H1 (cell line): ENCODE results near the gene CEP170. TPM values are rescaled to one million over a fixed set of nuclear protein-coding genes. Genes with fewer than 3 reads are reported as not detected.
"Not testable (repeated sequence)": the region's sequence is repeated elsewhere in the genome, so short reads cannot be mapped to it uniquely, and the experiment has no call there.

ENCODE experiments used
- CTCF ChIA-PET: fragments of 300-600 bp; sonication (Branson Sonifier 250); formaldehyde crosslinking; loops from one replicate; lab custom pipeline; 2021; ENCODE audit not compliant: partially characterized antibody; lab: Charles Lee
- POLR2A ChIA-PET: fragments of 300-600 bp; sonication (Branson Sonifier 250); formaldehyde crosslinking; loops from one replicate; lab custom pipeline; 2021; ENCODE audit warnings: inconsistent platforms; ENCODE audit not compliant: partially characterized antibody; lab: Charles Lee
- DNase-seq, 2 experiments: peaks; one replicate each; pipeline versions ENCODE4 v3.0.0 to v3.0.0-alpha.2; 2010 to 2022; ENCODE audit warnings: low spot score in 2 of 2, low read depth in 1 of 2, mixed read lengths in 1 of 2
- FAIRE-seq: peaks from 2 replicates; lab custom pipeline; 2011; peaks lifted over from hg19 to GRCh38; lab: Jason Lieb, UNC
- H2AFZ ChIP-seq: 2 replicates; pipeline ENCODE4 v1.8.1; 2012; ENCODE audit warnings: low read length, inconsistent platforms
- H2AK5ac ChIP-seq: 2 replicates; pipeline ENCODE4 v1.6.1; 2013; ENCODE audit warnings: low read depth, low read length
- H2BK120ac ChIP-seq: replicated peaks from 2 replicates; pipeline ENCODE3; 2013; ENCODE audit warnings: low read depth, low read length, inconsistent platforms
- H2BK12ac ChIP-seq: 2 replicates; pipeline ENCODE4 v1.6.1; 2013; ENCODE audit warnings: low read depth, low read length
- H2BK15ac ChIP-seq: 2 replicates; pipeline ENCODE4 v1.6.1; 2013; ENCODE audit warnings: low read length
- H2BK20ac ChIP-seq: 2 replicates; pipeline ENCODE4 v1.6.1; 2013; ENCODE audit warnings: low read length
- H2BK5ac ChIP-seq: 2 replicates; pipeline ENCODE4 v1.6.1; 2013; ENCODE audit warnings: low read depth, low read length
- H3K14ac ChIP-seq: 2 replicates; pipeline ENCODE4 v1.6.1; 2013; ENCODE audit warnings: inconsistent platforms; ENCODE audit not compliant: insufficient read length
- H3K18ac ChIP-seq: 2 replicates; pipeline ENCODE4 v1.6.1; 2013; ENCODE audit warnings: low read length; ENCODE audit errors: extremely low read depth
- H3K23ac ChIP-seq: 2 replicates; pipeline ENCODE4 v1.6.1; 2013; ENCODE audit warnings: inconsistent platforms; ENCODE audit not compliant: insufficient read length
- H3K23me2 ChIP-seq: 2 replicates; pipeline ENCODE4 v1.6.1; 2013; ENCODE audit warnings: low read depth, low read length
- H3K27ac ChIP-seq: 2 replicates; pipeline ENCODE4 v1.6.1; 2011; ENCODE audit warnings: low read depth, low read length, inconsistent platforms
- H3K27me3 ChIP-seq, 4 experiments: replicated peaks in 1 of 4; 1 replicate in 1 of 4; 2 replicates in 3 of 4; pipeline versions ENCODE4 v1.6.1 to v1.8.1; 2011 to 2013; ENCODE audit warnings: low read length in 3 of 4, mild to moderate bottlenecking in 3 of 4, inconsistent platforms in 2 of 4, mixed read lengths in 2 of 4, moderate library complexity in 1 of 4; ENCODE audit not compliant: control insufficient read depth in 3 of 4, insufficient read depth in 3 of 4; ENCODE audit errors: extremely low read depth in 1 of 4
- H3K36me3 ChIP-seq, 4 experiments: 2 replicates each; pipeline versions ENCODE4 v1.6.1 to v1.8.1; 2011 to 2013; ENCODE audit warnings: mild to moderate bottlenecking in 4 of 4, low read length in 3 of 4, moderate library complexity in 2 of 4, control low read depth in 1 of 4, inconsistent platforms in 1 of 4; ENCODE audit not compliant: insufficient read depth in 4 of 4, control insufficient read depth in 2 of 4
- H3K4ac ChIP-seq: replicated peaks from 2 replicates; pipeline ENCODE3; 2013; ENCODE audit warnings: low read length, low read depth, mixed read lengths, inconsistent platforms; ENCODE audit not compliant: insufficient read length
- H3K4me1 ChIP-seq, 4 experiments: replicated peaks in 1 of 4; 1 replicate in 1 of 4; 2 replicates in 3 of 4; pipeline versions ENCODE4 v1.6.1 to v1.8.1; 2011 to 2013; ENCODE audit warnings: low read length in 3 of 4, inconsistent platforms in 2 of 4, mixed read lengths in 1 of 4; ENCODE audit not compliant: insufficient read depth in 4 of 4, control insufficient read depth in 3 of 4
- H3K4me2 ChIP-seq, 2 experiments: 2 replicates each; pipeline versions ENCODE4 v1.6.1 to v1.8.1; 2011 to 2013; ENCODE audit warnings: low read depth in 2 of 2, low read length in 2 of 2, control low read depth in 1 of 2, inconsistent platforms in 1 of 2, mild to moderate bottlenecking in 1 of 2; ENCODE audit not compliant: insufficient read depth in 1 of 2
- H3K4me3 ChIP-seq, 4 experiments: fragments of 200-600, 300-600 bp in 1 of 4; sonication (generic), shearing (Covaris generic), sonication (Bioruptor Twin) in 1 of 4; 2 replicates each; pipeline versions ENCODE4 v1.5.1 to v1.8.1; 2011 to 2016; ENCODE audit warnings: low read length in 4 of 4, low read depth in 3 of 4, control low read depth in 2 of 4, inconsistent platforms in 2 of 4, mild to moderate bottlenecking in 2 of 4, mixed read lengths in 1 of 4, moderate library complexity in 1 of 4; ENCODE audit not compliant: insufficient read depth in 2 of 4; ENCODE audit errors: extremely low read depth in 1 of 4
- H3K56ac ChIP-seq: replicated peaks from 2 replicates; pipeline ENCODE3; 2013; ENCODE audit warnings: low read depth, mild to moderate bottlenecking, mixed read lengths, low read length, inconsistent platforms; ENCODE audit not compliant: insufficient read length
- H3K79me1 ChIP-seq: 2 replicates; pipeline ENCODE4 v1.6.1; 2013; ENCODE audit warnings: low read depth, low read length, control low read depth
- H3K79me2 ChIP-seq, 2 experiments: 2 replicates each; pipeline versions ENCODE4 v1.6.1 to v1.8.1; 2012 to 2013; ENCODE audit warnings: low read length in 2 of 2, mild to moderate bottlenecking in 2 of 2, inconsistent platforms in 1 of 2; ENCODE audit not compliant: insufficient read depth in 2 of 2, control insufficient read depth in 1 of 2
- H3K9ac ChIP-seq, 4 experiments: replicated peaks in 1 of 4; 1 replicate in 1 of 4; 2 replicates in 3 of 4; pipeline versions ENCODE4 v1.6.1 to v1.8.1; 2011 to 2013; ENCODE audit warnings: low read depth in 3 of 4, low read length in 3 of 4, control low read depth in 2 of 4, mild to moderate bottlenecking in 2 of 4, moderate library complexity in 2 of 4, inconsistent platforms in 1 of 4; ENCODE audit errors: extremely low read depth in 1 of 4
- H3K9me3 ChIP-seq, 2 experiments: 2 replicates each; pipeline versions ENCODE4 v1.6.1 to v1.8.1; 2012 to 2013; ENCODE audit warnings: mild to moderate bottlenecking in 2 of 2, moderate library complexity in 2 of 2, control low read depth in 1 of 2, inconsistent platforms in 1 of 2, low read depth in 1 of 2, low read length in 1 of 2, mixed read lengths in 1 of 2; ENCODE audit not compliant: insufficient read depth in 2 of 2
- H4K20me1 ChIP-seq, 2 experiments: replicated peaks in 1 of 2; 2 replicates each; pipeline versions ENCODE3 to v1.8.1; 2011 to 2013; ENCODE audit warnings: inconsistent platforms in 2 of 2, low read length in 2 of 2, mild to moderate bottlenecking in 1 of 2; ENCODE audit not compliant: insufficient read depth in 2 of 2, control insufficient read depth in 1 of 2
- H4K5ac ChIP-seq: 2 replicates; pipeline ENCODE4 v1.6.1; 2013; ENCODE audit warnings: low read length, low read depth, mixed read lengths, inconsistent platforms; ENCODE audit not compliant: insufficient read length
- H4K8ac ChIP-seq: 2 replicates; pipeline ENCODE4 v1.8.0; 2013; ENCODE audit warnings: mild to moderate bottlenecking, moderate library complexity, low read length, inconsistent platforms; ENCODE audit not compliant: insufficient read depth; ENCODE audit errors: extremely low read depth
- H4K91ac ChIP-seq: replicated peaks from 2 replicates; pipeline ENCODE3; 2013; ENCODE audit warnings: low read length, mixed read lengths, inconsistent platforms; ENCODE audit not compliant: insufficient read length
- CEBPB ChIP-seq: IDR thresholded peaks from 2 replicates; pipeline ENCODE4 v1.6.1; 2012; ENCODE audit warnings: low read depth, low read length
- WGBS, 2 experiments: shearing (Covaris generic) in 1 of 2; methylation state at CpG; one replicate each; pipeline versions ENCODE4 v1.1.6 to v1.1.7; 2013 to 2015; ENCODE audit warnings: low lambda C conversion rate in 2 of 2, mixed read lengths in 2 of 2, inconsistent platforms in 1 of 2, low coverage in 1 of 2, missing lambda C conversion rate in 1 of 2; ENCODE audit not compliant: insufficient replicate concordance in 2 of 2, insufficient coverage in 1 of 2, insufficient read length in 1 of 2; ENCODE audit errors: extremely low coverage in 1 of 2, missing lambda C conversion rate in 1 of 2; 5-methylcytosine and 5-hydroxymethylcytosine counted together
- polyA plus RNA-seq, 7 experiments: library from polyadenylated mRNA; depleted of rRNA in 3 of 7; stranded (reverse) in 5 of 7; unstranded in 2 of 7; fragments of >200 nt in 5 of 7; fragments of 200-250 nt in 2 of 7; gene quantifications; 1 replicate in 5 of 7; 2 replicates in 1 of 7; 4 replicates in 1 of 7; pipeline versions ENCODE4 v1.2.1 to v1.2.3, GENCODE V29; 2011 to 2013; ENCODE audit warnings: missing spikeins in 2 of 7, mixed read lengths in 2 of 7
- total RNA-seq: library from RNA; stranded (reverse); fragmentation: NEBNext Ultra II Directional; extraction: Animal tissue kit (Norgen Biotek cat#: 25700); gene quantifications from 2 replicates; pipeline ENCODE4 v1.2.1, GENCODE V29; 2021

The CEP170 gene
- total and polyA plus RNA-seq, 2 of the 8 experiments (the other 6 are each of a cell fraction or from before 2014, with no cell fraction given), result 33.1 to 97.2 TPM

DNA sequence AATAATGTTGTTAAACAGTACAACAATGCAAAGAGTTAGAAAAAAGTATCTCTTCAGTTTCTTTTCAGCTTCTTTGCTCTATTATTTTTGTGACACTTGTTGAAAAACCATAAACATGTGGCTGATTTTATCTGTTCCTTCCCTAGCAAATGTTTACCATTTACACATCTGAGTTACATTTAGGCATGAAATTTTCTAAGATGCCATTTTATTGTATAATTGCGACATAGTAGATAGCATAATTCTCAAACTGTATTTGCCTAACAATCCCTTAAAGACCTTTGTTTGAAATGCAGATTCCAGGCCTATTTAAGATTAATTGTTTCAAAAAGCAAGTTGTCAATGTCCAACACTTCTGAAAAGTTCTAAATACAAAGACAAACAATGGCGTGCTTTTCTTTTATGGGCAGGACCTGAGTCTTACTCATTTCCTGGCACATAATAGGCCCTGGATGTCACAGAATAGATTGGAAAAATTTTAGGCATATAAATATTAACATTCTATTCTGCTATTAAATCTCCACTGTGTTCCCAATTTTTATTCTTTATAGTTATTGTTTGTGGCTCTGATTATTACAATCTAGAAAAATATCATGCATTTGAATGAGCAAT is 81.2 kb downstream of the CEP170 start:
- H3K9ac ChIP-seq, H4K20me1 ChIP-seq, H3K4ac ChIP-seq, H4K91ac ChIP-seq, H3K27me3 ChIP-seq, H3K56ac ChIP-seq, H3K23ac ChIP-seq, H3K14ac ChIP-seq, H2BK5ac ChIP-seq, H2BK20ac ChIP-seq, CTCF ChIA-PET, H3K4me1 ChIP-seq, H3K79me1 ChIP-seq, H3K23me2 ChIP-seq, H3K9me3 ChIP-seq, H4K8ac ChIP-seq, H2BK120ac ChIP-seq, H4K5ac ChIP-seq, DNase-seq, H3K4me2 ChIP-seq, H2AK5ac ChIP-seq, H2BK12ac ChIP-seq, H2BK15ac ChIP-seq, H3K36me3 ChIP-seq, H2AFZ ChIP-seq, H3K18ac ChIP-seq, H3K4me3 ChIP-seq, POLR2A ChIA-PET, H3K79me2 ChIP-seq, H3K27ac ChIP-seq: not testable (repeated sequence)
- peak; percentile 13 for FAIRE-seq
- TF ChIP-seq CEBPB, result peak; percentile 43; the same call in 1 of the 2 replicates
- WGBS, 2 experiments, result 84% methylated on average over 1 of the region's 2 CpGs; no CpG with 5 or more reads in 1 of the 2 experiments

DNA sequence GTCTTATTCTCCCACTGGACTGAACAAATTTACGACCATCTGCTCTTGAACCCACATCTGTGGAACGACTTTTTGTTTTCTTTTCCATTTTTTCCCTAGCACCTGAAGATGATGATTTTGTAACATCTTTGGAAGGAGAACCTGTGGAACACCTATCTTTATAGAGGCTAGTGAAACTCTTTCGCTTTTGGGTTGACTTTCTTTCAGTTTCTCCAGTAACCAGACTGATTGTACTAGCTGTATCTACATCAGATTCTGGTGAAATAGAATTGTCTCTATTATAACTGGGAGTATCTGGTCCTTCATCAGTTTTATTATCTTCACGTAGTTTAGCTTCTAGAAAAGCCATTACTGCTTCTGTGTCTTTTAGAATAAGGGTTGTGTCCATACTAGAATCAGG is 90.2 kb downstream of the CEP170 start:
- H2AFZ ChIP-seq, H2BK5ac ChIP-seq, H3K4me3 ChIP-seq, H3K36me3 ChIP-seq, H3K23ac ChIP-seq, H3K18ac ChIP-seq, CTCF ChIA-PET, H3K79me2 ChIP-seq, H4K8ac ChIP-seq, H4K20me1 ChIP-seq, H3K79me1 ChIP-seq, H3K9ac ChIP-seq, DNase-seq, H2BK15ac ChIP-seq, H3K4ac ChIP-seq, H3K4me1 ChIP-seq, H2BK20ac ChIP-seq, H3K14ac ChIP-seq, H3K27ac ChIP-seq, H2AK5ac ChIP-seq, H2BK120ac ChIP-seq, H3K9me3 ChIP-seq, POLR2A ChIA-PET, H3K4me2 ChIP-seq, H4K5ac ChIP-seq, H2BK12ac ChIP-seq, H4K91ac ChIP-seq, H3K23me2 ChIP-seq, H3K27me3 ChIP-seq, H3K56ac ChIP-seq: not testable (repeated sequence)
- FAIRE-seq, result peak; percentile 68
- WGBS, 2 experiments, result 93% methylated on average over 4 of the region's 4 CpGs; no CpG with 5 or more reads in 1 of the 2 experiments
